ENCODE results near the gene LRG1. TPM values are rescaled to one million over a fixed set of nuclear protein-coding genes. Genes with fewer than 3 reads are reported as not detected.

Gene LRG1
- total RNA-seq, 4 donors from 2014 or later = 2.1 to 8.5 TPM; not detected in 2

DNA sequence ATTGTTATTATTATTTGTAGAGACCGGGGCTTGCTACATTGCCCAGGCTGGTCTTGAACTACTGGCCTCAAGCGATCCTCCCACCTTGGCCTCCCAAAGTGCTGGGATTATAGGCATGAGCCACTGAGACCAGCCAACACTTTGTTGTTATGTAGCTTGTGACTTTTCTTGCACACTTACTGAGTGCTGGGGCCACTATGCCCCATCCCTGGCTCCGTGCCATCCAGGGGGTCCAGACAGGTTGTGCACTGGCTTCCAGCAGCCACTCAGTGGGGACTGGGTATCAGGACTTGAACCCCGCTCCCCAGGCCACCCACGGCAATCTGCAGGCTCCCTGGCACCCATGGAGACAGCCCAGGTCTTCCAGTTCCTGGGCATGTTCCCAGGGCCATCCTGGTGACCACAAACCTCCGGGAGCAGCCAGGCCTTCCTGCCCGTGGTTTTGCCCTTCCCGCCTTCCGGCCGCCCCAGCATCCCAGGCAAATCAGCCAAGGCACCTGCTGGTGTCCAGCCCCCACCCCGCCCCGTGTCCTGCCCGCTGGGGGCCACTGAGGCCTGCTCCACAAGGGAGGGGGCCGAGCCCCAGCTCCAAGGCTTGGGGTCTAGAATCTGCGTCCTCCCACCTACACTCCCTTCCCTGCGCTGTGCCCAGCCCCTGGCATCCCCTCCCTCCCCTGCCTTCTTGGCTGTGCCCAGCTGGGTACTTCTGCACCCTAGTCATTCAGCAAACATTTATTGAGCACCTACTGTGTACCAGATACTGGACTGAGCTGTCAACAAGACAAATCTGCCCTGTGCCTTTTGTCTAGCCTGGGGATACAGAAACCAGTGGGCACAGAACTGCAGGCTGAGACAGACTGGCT is 43.4 kb upstream of the LRG1 start:
- no peak for ATAC-seq
- TF ChIP-seq EP300 (IDR thresholded peaks at IDR 0.05) = no peak
- TF ChIP-seq POLR2A (IDR thresholded peaks at IDR 0.05) = no peak
- no peak for TF ChIP-seq POLR2AphosphoS5 (IDR thresholded peaks at IDR 0.05)
- TF ChIP-seq, protein P1, sequence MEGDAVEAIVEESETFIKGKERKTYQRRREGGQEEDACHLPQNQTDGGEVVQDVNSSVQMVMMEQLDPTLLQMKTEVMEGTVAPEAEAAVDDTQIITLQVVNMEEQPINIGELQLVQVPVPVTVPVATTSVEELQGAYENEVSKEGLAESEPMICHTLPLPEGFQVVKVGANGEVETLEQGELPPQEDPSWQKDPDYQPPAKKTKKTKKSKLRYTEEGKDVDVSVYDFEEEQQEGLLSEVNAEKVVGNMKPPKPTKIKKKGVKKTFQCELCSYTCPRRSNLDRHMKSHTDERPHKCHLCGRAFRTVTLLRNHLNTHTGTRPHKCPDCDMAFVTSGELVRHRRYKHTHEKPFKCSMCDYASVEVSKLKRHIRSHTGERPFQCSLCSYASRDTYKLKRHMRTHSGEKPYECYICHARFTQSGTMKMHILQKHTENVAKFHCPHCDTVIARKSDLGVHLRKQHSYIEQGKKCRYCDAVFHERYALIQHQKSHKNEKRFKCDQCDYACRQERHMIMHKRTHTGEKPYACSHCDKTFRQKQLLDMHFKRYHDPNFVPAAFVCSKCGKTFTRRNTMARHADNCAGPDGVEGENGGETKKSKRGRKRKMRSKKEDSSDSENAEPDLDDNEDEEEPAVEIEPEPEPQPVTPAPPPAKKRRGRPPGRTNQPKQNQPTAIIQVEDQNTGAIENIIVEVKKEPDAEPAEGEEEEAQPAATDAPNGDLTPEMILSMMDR (IDR thresholded peaks at IDR 0.05) = no peak
- Histone ChIP-seq H3K9me3 (no peaks in the 10 kb centered on the region), H3K4me3 (no peak overlapping the region), H3K36me3 (no peaks in the 10 kb centered on the region), H3K27me3 (peaks cover 86% of the 10 kb centered on the region), H3K27ac (no peak overlapping the region), H3K4me1 (peaks cover 0 to 37% (median 13%) of the 10 kb centered on the region in 3 donors)
- WGBS, 2 donors (ENCODE audit: low coverage in 1 of 2) = 89% methylated on average over 3 of the region's 16 CpGs; no CpG with 5 or more reads in 1 of the 2 donors

DNA sequence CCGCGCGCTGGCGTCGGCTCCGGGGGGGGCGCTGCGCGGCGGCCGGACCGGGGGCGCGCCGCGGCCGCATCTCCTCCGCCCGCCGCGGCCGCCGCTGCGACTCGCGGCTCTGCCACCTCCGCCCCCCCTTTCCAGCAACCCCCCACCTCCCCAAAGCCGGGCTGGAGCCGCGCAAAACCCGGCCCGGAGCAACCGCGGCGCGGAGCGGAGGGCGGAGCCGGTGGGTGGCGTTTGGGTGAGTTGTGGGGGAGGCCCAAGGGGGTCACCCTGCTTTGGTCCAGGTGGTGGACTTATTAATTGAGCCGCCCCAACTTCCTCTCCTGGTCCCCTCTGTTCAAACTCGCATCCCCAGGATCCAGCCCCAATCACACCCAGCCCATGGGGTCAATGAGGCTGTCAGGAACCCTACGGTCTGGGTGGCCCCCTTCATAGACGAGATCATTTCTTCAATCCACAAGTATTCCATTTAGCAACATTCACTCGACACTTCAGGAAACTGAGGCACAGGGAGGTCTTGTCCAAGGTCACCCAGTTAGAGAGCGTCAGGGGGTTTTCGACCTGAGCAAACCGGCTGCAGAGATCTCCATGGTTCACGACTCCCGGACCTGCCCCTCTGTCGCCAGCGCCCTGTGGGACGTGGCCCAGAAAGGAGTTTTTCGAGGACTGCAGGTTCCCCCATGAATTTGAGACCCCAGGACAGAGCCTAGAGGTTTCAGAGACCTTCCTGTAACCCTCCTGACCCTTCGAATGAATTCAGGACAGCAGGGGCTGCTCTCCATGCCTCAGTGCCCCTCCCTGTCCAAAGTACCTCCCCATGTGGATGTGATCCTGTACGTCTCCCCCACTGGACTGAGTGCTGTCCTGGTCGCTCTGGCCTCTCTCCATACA is 42.1 kb upstream of the LRG1 start:
- Histone ChIP-seq H3K4me3 (peak overlapping the region in 1 of 2 donors; percentile 47), H3K4me1 (peaks cover 0 to 37% (median 13%) of the 10 kb centered on the region in 3 donors), H3K9me3 (no peaks in the 10 kb centered on the region), H3K27me3 (peaks cover 96% of the 10 kb centered on the region), H3K36me3 (no peaks in the 10 kb centered on the region), H3K27ac (peak overlapping the region in 1 of 4 donors; percentile 43)
- ATAC-seq = no peak
- TF ChIP-seq, protein P1 (IDR thresholded peaks at IDR 0.05) = no peak
- TF ChIP-seq POLR2A (IDR thresholded peaks at IDR 0.05) = no peak
- no peak for TF ChIP-seq EP300 (IDR thresholded peaks at IDR 0.05)
- no peak for TF ChIP-seq POLR2AphosphoS5 (IDR thresholded peaks at IDR 0.05)
- 27 to 56% methylated on average over 7 to 11 of the region's 57 CpGs for WGBS, 2 donors (ENCODE audit: low coverage in 1 of 2)

GRCh38 chr19:4580961-4581665 is 41.3 kb upstream of the LRG1 start:
- peaks cover 0 to 38% (median 13%) of the 10 kb centered on the region in 3 donors for H3K4me1 ChIP-seq
- TF ChIP-seq, protein P1 (IDR thresholded peaks at IDR 0.05) = no peak
- TF ChIP-seq EP300 (IDR thresholded peaks at IDR 0.05) (no peak), POLR2A (IDR thresholded peaks at IDR 0.05) (no peak), POLR2AphosphoS5 (IDR thresholded peaks at IDR 0.05) (no peak)
- H3K4me3 ChIP-seq = peak overlapping the region in 1 of 2 donors; percentile 47
- H3K9me3 ChIP-seq = no peaks in the 10 kb centered on the region
- H3K27ac ChIP-seq = peak overlapping the region in 2 of 4 donors; percentile 43 to 54
- WGBS, 2 donors (ENCODE audit: low coverage in 1 of 2) = 0 to 2% methylated on average over 3 to 7 of the region's 62 CpGs
- H3K27me3 ChIP-seq = peaks cover 96% of the 10 kb centered on the region
- ATAC-seq = no peak
- H3K36me3 ChIP-seq = no peaks in the 10 kb centered on the region

DNA sequence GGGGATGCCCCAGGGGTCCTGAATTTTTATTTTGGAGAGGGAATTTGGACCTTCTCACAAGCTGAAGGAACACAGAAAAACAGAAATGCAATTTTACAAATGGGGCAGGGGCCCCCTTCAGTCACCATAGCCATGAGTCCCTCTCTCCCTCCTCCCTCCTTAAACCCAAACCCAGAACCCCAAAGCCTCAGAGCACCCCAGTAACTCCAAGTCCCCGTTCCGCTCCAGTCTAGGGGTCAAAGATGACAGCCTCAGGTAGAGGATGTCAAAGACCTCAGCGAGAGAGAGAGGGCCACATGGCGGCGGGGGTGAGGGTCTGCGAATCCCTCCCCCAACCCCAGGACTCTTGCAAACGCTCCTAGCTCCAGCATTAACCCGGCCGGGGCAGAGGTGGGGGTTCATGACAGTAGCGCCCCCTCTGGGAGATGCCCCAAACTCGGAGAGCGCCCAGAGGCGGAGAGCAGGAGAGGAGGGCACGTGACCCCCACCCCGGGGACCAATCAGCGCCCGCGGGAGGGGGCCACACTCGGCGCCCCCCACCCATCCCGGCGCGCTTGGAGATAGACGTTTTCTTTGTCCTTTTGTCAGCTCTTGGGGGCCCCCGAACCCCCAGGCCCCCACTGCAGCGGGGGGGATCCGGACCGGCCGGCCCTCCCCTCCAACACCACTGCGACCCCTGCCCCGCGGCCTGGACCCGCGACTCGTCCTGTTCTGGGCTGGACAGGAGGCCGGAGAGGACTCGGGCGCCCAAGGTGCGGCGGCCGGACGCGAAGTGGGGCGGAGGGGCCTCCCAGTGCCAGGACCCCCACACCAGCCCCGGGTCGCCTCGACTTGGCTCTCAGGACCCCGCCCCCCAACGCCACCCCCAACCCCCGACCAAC is 40.4 kb upstream of the LRG1 start:
- Histone ChIP-seq H3K4me3 (peak overlapping the region in 1 of 2 donors; percentile 47), H3K27me3 (peaks cover 96% of the 10 kb centered on the region), H3K27ac (peak overlapping the region in 2 of 4 donors; percentile 24 to 54), H3K4me1 (peaks cover 0 to 47% (median 13%) of the 10 kb centered on the region in 3 donors), H3K36me3 (no peaks in the 10 kb centered on the region), H3K9me3 (no peaks in the 10 kb centered on the region)
- no peak for ATAC-seq
- TF ChIP-seq EP300 (IDR thresholded peaks at IDR 0.05) (no peak), POLR2A (IDR thresholded peaks at IDR 0.05) (no peak), POLR2AphosphoS5 (IDR thresholded peaks at IDR 0.05) (no peak)
- TF ChIP-seq, protein P1 (IDR thresholded peaks at IDR 0.05) = no peak
- 20% methylated on average over 1 of the region's 50 CpGs; no CpG with 5 or more reads in 1 of the 2 donors for WGBS, 2 donors (ENCODE audit: low coverage in 1 of 2)

Measured in gastroesophageal sphincter (tissue), 4 donors.